Measurements from ENCODE around the gene NAV2.

The NAV2 gene

DNA sequence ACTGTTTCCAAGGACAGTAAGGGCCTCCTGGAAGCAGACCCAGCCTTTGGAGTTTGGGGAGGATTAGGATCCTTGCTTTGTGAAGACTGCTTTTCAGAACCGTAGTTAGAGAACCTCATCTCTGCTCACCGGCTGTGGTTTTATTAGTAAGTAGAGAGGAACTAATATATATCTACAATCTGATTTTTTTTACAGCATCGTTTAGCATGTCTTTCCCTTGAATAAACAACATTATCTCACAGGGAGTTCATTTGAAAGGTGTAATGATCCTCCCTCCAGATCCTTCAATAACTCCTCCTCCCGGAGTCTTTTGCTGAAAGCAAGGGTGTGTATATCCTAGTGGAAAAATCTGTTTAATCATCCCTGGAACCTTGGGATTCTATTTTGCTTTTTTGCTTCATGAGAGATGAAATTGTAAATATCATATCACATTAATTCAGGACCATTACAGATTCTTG is 314.9 kb downstream of the NAV2 start:
- FAIRE-seq: no peak

DNA sequence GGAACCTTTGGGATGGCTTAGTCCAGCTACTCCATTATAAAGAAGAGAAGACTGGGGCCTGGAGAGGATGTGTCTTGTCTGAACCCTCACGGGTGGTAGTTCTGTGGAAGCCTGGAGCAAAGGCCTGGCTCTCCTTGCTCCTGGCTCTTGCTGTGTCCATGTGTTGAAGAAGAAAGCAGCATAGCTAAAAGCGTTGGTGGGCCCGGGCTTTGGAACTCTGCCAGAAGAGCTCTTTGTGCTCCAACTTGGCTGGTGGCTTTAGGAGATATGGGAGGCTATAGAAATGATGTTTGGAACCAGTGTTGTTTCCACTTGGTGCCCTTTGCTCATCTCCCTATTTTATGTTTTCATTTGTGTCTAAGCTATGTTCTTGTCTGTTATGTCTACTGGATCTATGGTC is 316.6 kb downstream of the NAV2 start:
- FAIRE-seq: no peak

DNA sequence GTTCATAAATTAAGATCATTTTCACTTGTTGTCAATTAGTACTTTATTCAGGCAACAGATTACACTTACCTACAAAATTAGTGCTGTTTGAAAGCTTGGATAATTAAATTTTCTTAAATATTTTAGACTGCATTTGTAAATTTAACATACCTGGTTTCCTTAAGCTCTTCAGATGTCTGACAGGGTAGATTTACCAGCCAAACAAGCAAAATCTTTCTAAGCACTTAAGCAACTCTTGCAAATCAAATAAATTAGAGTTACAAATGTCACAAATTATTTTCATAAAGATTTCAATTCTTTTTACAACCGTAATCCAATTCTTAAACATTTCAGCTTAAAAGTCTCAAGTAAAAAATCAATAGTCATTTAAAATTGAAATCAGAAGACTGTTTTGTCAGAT is 317.8 kb downstream of the NAV2 start:
- no peak for FAIRE-seq

DNA sequence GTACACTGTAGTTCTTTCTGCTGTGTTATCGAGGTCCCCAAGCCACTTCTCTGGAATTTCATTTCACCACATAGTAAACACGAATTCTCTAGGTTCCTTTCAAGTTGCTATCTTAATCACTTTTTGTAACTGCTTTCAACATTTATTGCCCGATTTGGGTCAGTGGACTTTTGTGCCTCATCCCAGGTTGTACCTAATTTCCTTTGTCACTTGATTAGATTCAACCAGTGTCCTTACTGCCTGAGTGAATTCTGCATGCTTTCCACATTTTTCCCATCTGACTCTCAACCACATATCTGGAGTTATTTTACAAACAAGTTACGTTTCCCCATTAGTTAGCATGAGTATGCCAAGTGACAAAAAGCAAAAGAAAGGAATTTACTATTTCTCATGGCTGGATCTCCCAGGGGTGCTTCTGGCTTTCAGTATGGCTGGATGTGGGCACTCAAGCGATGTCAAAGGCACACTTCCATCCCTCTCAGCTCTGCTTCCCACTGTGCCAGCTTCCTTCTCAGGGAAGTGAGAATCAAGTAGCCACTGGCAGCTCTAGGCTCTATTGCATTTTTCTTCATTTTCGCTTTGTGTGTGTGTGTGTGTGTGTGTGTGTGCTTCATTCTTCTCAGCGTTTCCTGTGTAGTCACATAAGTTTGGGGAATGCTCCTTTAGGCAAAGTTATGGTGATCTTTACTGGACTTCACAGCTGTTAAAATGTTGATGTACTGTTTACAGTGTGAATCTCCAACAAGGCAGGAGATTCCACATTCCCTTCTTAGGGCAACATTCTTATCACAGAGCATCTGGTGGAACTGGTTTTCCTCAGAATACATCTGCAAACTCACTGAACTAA is 318.7 kb downstream of the NAV2 start:
- no peak for FAIRE-seq

DNA sequence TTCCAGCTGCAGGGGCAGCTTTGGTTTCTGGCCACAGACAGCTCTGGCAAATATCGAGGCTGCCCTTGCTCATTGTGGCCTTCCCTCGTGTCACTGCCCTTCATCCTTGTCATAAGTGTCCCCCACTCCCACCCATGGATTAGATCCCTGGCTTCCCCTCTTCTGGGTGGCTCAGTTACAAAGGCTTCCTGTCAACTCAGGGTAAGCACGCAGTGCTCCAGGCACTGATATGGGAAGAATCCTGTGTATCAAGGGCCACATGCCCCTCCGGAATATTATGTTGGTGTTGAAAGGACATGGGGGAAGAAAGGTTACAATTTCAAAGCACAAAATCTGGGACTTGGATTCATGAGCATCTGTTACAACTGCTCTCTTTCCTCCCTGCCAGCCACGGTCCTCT is 319.5 kb downstream of the NAV2 start:
- FAIRE-seq: no peak

DNA sequence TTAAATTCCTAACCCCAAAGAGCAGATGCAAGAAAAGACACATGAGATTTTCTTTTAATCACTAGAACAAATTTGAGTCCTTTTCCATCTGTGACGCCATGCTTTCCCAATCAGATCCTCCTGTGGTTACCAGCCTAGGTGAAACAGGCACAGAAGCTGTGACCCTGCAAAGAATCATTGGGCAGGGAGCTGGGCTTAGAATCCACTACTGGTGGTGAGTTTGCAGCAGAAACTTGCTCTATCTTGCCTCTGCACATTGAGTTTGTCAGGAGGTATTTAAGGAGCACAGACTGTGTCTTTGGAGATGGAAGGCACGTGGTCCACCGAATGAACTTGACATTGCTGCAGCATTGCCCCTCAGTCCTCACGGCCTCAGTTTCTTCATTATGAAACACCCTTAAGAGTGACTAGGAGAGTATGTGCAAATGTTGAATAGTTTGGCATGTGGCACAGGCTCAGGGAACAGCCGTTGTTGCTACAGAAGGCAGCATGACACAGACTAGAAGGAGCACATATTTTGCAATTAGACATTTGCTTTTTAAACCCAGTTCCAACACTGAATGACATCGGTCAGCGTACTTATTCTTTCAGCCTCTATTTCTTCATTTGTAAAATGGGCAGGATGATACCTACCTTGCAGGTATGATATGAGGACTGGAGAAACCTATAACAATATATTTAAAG is 320.1 kb downstream of the NAV2 start:
- no peak for FAIRE-seq

DNA sequence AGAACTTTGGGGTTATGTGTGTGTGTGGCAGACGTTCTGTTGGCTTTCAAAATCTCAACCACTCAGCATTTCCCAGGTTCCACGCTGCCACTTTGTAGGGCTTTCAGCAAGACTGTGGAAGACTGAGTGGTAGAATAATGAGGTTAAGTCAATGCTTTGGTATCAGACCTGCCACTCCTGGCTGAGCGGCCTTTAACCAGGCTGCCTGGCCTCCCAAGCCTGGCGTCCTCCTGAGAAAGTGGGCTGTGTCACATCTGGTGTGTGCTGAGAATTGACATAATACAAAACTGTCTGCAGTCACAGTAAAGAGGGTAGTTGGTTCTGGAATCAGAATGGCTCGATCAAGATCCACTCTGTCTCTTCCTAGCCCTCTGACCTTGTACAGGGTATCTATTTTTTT is 321.2 kb downstream of the NAV2 start:
- FAIRE-seq: no peak

DNA sequence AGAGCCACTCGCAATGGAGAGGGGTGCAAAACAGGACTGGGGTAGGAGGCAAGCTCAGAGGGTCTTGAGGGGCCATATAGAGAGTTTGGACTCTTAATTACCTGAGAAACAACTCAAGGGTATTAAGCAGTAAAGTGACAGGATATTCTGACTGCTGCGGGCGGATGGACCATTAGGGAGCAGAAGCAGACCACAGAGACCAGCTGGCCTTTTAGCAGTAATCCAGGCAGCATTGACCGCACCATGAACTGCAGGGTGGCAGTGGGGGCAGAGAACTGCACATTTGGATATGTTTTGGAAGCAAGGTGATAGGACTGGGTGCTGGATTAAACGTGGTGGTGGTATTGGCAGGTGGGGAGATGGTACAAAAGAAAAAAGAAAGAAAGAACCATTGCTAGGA is 322.3 kb downstream of the NAV2 start:
- FAIRE-seq: no peak

DNA sequence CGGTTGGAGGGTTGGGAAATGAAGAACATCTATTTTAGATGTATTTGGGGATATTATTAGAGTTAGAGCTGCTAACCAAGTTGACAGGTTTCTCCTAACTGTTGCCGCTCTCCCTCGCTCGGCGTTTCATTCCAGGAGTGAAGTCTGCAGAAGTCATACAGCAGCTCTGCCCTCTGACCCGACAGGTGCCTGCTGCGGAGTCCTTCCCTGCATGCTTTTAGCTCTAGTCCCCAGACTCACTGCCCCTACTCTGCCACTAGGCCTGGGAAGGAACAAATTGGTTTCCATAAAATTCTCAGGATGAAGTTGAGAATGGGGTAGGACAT is 322.7 kb downstream of the NAV2 start:
- FAIRE-seq: no peak

DNA sequence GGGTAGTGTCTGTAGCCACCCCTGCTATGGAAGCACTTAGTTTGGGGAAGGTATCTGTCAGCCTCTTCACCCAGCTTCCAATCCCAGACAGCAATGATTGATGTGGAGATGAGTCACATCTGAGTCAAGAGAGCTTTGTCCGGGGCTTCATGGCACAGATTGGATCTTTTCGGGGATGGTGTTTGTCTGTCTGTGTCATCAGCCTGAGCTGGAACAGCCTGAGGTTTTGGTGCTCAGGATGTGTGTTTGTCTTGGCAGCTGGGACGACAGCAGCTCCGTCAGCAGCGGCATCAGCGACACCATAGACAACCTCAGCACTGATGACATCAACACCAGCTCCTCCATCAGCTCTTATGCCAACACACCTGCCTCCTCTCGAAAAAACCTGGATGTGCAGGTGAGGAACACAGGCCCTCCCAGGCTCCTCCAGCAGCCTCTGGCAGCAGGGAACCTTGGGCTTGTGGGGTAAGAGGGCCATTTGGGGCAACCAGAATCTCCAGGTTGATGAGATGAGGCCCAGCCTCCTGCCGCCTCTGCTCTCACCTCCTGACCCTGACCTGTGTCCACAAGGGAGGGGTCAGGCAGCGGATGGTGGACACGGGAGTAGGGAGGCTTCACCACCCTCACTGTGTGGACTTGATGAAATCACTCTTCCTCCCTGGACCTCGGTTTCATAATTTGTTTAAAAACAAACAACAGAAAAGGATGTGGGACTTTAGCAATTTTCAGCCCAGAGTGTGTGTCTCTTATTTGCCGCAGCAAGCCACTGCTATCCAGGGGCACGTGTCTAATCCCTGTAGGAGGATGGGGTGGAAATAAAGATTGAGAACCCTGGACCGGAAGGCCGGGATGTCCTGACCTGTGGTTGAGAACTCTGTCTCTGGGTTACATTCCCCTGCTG is 323.3 kb downstream of the NAV2 start:
- no peak for FAIRE-seq

DNA sequence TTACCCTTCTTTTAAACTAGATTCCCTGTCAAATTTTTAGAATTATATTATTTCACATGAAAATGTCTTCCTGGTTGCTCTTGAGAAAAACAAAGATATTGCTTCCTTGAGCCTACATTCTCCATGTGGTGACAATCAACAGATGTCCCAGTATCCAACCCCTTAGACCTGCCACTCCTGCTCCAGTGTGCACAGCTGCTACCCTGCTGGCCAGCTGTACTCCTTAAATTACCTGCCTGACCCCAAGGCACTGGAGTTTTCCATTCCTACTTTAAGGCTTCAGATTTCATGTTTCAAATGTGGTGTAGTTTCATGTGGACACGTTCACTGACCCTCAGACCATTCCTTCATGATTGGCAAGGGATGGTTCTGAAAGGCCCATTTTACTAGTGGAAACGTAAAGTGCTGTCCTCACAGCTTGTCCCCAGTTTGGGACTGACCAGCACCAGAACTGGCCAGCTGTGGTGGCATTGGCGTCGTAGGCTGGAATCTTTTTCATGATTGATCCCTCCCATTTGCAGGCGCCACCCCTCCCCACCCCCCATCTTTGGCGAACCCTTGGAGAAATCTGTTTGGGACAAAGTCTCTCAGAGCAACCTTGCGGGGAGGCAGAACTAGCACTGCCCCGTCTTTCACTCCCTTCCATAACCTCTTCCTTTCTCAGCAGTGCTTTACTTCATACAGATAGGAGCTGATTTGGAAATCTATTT is 324.1 kb downstream of the NAV2 start:
- no peak for FAIRE-seq

DNA sequence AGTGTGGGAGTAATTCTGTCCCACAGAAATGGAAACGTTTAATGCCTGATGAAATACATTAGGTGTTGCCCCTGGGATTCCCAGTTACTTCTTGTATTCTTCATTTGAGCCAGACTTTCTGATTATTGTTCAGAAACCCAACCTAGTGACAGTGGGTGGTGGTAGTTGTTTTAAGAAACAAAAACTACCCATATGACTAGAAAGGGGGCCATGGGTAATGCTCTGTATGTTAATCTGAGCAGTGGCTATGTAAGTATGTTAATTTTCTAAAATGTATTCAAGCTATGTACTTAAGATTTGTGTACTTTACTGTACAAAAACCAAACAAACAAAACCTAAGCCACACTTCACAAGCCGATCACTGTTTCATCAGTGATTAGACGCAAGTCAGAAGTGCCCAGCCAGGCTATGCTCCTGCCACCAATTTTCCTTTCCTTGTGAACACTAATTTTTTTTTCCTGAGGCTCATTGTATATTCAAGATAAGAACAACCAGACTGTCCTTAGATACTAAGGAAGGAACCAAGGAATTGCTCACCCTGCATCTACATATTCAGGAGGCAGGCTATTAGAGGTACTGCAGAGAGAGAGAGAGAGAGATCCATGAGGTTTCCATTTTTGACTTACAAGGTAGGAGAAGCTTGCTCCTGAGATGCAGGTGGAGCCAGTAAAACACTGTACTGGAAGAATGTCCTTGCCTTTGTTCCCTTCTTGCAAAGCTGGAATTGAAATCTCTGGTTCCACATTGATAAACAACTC is 324.9 kb downstream of the NAV2 start:
- FAIRE-seq: no peak

DNA sequence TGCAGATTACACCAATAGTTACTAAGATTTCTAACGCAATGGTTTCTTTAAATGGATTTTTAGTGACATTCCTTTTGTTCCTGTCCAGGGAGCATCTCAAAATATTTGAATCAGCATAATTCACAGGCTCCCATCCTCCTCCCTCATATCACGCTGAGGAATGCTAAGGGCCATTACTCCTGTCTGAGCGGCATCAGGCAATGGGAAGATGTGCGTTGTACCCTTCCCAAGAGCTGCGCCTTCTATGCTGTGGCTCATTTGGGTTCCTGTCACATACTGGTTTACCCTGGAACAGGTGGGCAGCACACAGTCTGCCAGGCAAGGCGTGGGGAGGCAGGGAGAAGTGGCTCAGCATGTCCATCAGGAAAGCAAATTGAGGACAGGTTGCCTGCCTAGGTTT is 325.8 kb downstream of the NAV2 start:
- FAIRE-seq: no peak

DNA sequence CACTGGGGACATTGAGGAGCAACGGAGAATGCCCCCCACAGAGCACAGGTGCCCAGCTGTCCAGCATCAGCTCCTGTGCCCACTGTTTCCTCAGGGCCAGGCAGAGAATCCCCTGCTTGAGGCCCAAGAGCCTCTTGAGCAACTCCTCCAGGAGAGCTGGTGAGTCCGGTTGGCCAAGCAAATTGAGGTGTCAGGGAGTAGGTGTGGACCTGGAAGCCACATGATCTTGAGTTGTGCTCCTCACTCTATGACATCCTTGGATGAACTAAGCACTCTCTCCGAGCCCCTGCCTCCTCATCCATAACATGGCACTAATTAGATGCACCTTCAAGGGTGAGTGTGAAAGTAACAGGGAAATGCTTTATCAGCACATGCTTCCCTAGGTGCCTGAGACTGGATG is 326.3 kb downstream of the NAV2 start:
- no peak for FAIRE-seq

DNA sequence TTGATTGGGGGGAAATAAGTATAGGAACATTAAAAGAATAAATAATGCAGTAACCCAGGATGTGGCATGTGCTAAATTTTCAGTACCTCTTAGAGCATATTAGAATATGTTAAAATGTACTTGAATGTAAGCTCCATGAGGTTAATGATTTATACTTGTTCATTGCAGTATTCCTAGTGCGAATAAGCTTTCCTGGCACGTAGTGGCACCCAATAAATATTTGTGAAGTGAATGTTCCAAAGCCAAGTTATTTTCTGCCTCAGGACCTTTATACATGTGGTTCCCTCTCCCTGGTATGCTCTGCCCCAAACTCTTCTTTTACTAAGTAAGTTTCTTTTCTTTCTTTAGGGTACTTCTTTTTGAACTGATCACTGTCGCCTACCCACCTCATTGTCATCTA is 328.9 kb downstream of the NAV2 start:
- FAIRE-seq: no peak

DNA sequence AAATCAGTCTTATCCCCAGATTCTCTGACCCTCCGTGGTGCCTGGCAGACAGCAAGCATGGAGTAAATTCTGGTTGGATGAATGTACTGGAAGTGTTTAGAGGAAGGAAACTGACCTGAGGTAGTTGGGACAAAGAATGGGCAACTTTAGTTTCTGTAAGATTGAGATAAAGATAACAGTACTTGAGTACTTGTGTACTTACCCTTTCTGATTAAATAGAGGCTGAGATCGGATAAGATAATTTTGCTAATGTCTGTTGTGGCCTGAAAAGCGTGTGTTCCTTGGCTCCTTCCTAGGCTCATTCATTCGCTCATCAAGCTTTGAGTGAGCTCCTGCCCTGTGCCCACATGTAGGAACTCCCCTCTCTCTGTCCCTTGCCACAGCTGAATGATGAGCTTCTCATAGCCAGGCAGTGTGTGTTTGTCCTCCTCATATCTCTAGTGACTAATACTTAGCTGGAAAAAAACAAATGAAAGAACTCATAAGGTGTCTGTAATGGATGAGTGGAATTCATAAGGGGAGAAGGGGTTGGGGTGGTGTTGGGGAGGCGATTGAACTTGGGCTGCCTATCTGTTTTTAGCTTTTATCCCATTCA is 329.5 kb downstream of the NAV2 start:
- no peak for FAIRE-seq

DNA sequence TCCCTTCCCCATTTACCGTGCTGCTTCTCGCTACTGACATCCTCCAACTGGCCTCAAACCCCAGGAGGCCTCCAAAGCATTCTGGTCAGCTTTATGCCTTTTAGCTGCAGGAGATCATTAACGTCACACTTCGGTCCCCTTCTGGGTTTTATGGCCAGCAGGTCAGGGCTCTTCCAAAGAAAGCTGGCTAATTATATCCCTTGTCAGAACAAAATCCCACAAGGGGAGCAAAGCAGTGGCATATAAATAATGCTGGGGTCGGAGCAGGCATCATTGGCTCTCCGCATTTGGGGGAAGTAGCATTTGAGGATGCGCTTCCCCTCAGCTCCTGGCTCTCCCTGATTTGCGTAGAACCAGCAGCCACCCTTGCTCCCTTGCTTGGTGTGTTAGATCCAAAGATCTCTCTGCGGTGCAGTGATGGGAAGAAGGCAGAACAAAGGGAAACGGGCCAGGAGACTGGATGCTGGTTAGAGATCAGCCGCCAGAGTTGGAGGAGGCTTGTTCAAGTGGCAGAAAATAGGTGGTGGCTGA is 330.2 kb downstream of the NAV2 start:
- no peak for FAIRE-seq

DNA sequence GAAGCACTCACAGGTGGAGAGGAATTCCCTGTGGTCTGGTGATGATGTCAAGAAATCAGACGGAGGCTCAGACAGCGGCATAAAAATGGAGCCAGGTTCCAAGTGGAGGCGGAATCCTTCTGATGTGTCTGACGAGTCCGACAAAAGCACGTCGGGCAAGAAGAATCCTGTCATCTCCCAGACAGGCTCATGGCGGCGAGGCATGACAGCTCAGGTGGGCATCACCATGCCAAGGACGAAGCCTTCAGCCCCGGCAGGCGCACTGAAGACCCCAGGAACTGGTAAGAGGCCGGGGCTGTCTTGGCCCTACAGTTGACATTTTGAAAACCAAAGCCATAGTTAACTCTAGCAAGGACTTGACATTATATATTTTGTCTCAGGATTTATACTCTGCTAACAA is 331.4 kb downstream of the NAV2 start:
- no peak for FAIRE-seq

DNA sequence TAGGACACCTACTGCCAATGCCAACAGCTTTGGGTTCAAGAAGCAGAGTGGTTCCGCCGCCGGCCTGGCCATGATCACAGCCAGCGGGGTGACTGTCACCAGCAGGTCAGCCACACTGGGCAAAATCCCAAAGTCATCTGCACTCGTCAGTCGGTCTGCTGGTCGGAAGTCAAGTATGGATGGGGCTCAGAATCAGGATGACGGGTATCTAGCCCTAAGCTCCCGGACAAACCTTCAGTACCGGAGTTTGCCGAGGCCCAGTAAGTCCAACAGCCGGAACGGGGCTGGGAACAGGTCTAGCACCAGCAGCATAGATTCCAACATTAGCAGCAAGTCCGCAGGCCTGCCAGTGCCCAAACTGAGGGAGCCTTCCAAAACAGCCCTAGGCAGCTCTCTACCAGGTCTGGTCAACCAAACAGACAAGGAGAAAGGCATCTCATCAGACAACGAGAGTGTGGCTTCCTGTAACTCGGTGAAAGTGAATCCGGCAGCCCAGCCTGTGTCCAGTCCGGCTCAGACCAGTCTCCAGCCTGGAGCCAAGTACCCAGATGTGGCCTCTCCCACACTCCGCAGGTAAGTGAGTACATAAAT is 332.6 kb downstream of the NAV2 start:
- no peak for FAIRE-seq

DNA sequence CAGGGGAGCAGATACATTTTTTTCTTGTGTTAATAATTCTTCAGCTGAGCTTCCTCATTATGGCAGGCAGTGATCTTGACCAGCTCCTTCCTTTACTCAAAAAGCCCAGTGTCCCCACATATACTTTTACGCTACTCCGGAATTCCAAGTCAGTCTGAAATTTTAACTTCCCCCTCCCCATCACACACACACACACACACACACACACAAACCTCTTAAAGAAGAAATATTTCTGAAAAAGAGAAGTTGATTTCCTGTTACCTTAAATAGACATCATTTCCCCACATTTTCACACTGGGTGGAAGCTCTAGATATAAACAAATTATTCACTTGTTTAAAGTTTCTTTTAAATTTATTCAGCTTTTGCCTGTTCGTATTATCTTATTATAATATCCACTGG is 333.8 kb downstream of the NAV2 start:
- no peak for FAIRE-seq
